PC-9 (cell line): Measurements from ENCODE around the gene PGA5.
"Not testable (repeated sequence)": the region's sequence is repeated elsewhere in the genome, so short reads cannot be mapped to it uniquely, and the experiment has no call there.

Experiments
- CTCF ChIP-seq: fragments of 200-600 bp; sonication (generic); conservative IDR thresholded peaks from 2 replicates; pipeline ENCODE4 v1.6.1; 2017; ENCODE audit warnings: mixed run types, antibody characterized with exemption, mild to moderate bottlenecking, moderate library complexity
- EZH2 ChIP-seq: fragments of 200-600 bp; sonication (generic); IDR thresholded peaks from 2 replicates; pipeline ENCODE4 v1.8.0; 2017; ENCODE audit warnings: antibody characterized with exemption, low read depth

DNA sequence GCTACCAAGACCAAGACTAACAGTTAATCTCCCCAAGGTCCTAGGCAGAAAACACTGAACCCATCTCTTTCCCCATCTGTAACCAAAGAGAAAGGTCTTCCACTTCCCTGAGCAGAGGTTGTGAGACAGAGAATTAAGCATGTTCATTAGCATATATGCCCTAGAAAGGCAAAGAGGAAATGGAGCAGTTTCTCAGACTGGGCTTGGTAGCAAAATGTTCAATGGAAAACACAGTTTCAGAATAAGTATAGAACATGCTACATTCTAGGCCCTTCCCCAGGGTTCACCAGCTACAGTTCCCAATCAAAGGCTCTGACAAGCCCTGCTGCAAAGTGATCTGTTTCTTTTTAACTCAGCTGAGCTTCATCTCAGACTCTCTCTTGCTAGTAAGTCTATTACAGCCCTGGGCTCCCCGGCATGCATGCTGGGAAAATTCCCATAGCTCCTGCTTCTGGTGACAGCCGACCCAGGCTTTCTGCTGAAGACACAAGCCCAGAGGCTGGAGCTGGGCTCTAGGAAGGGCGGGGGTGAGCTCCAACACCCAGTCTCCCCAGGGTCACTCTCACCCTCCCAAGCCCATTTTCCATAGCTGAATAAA, 8.3 kb upstream of the PGA5 start:
- TF ChIP-seq EZH2, CTCF: not testable (repeated sequence)
